Mucosa of descending colon (tissue), 3 donors: ENCODE results near the gene NELL2. TPM values are rescaled to one million over a fixed set of nuclear protein-coding genes. Genes with fewer than 3 reads are reported as not detected.

Experiments used
- ATAC-seq: fragments of 200-7000 bp; cut with Tn5 transposase; one replicate; pipeline ENCODE4 v1.9.1; 2020; ENCODE audit warnings: mild to moderate bottlenecking, moderate library complexity
- DNase-seq, 3 donors: peaks; one replicate each; pipeline ENCODE4 v3.0.0-alpha.2; 2020
- H3K36me3 ChIP-seq: fragments of 200-600 bp; one replicate; pipeline ENCODE4 v1.8.0; 2021; ENCODE audit warnings: low read depth, mild to moderate bottlenecking
- H3K4me1 ChIP-seq: fragments of 200-600 bp; one replicate; pipeline ENCODE4 v1.8.0; 2021; ENCODE audit warnings: low read depth, mild to moderate bottlenecking
- H3K4me3 ChIP-seq: fragments of 200-600 bp; one replicate; pipeline ENCODE4 v1.8.0; 2021; ENCODE audit warnings: mild to moderate bottlenecking
- H3K9me3 ChIP-seq: fragments of 200-600 bp; one replicate; pipeline ENCODE4 v1.8.0; 2021; ENCODE audit warnings: mild to moderate bottlenecking
- CTCF ChIP-seq: fragments of 200-600 bp; IDR thresholded peaks from one replicate; pipeline ENCODE4 v1.8.0; 2022; ENCODE audit warnings: antibody characterized with exemption, mild to moderate bottlenecking
- intact Hi-C, 2 donors: fragments of 100-400 bp; cut with DNase I in 1 of 2; cut with micrococcal nuclease in 1 of 2; formaldehyde crosslinking; loops; one replicate each; pipeline versions ENCODE4 v1.11.0 to v1.11.1; 2022; cut with DNase I, micrococcal nuclease
- total RNA-seq, 3 donors: library from RNA; stranded (reverse); fragmentation: NEBNext Ultra II Directional in 2 of 3; extraction: Animal tissue kit (Norgen Biotek cat#: 25700) in 2 of 3; gene quantifications; one replicate each; pipeline versions ENCODE4 v1.2.1 to v1.2.4, GENCODE V29; 2021 to 2023
- donor health status: DM: no; HTN: no; CAD: no; lungs with moderate emphysema.
- donor health status: DM: no; HTN: no; CAD: no.
- donor health status: DM: no; HTN: yes; CAD: no.

The NELL2 gene
- total RNA-seq, 3 donors from 2014 or later, result 2.4 to 7.4 (median 5.8) TPM

- DNase-seq (no peak), ATAC-seq (no peak)
- no peaks in the 10 kb centered on the region for H3K36me3 ChIP-seq
- no peaks in the 10 kb centered on the region for H3K9me3 ChIP-seq
- no peaks in the 10 kb centered on the region for H3K4me1 ChIP-seq
- TF ChIP-seq CTCF, result no peak
- no peak overlapping the region for H3K4me3 ChIP-seq
- intact Hi-C loops, result no loop called here
Measured at GRCh38 chr12:44565163-44565562, 311.0 kb downstream of the NELL2 start.

GRCh38 chr12:44563486-44563885, 312.6 kb downstream of the NELL2 start:
- H3K9me3 ChIP-seq, result no peaks in the 10 kb centered on the region
- no peak for TF ChIP-seq CTCF
- ATAC-seq (no peak), DNase-seq (no peak)
- no peak overlapping the region for H3K4me3 ChIP-seq
- no peaks in the 10 kb centered on the region for H3K4me1 ChIP-seq
- no peaks in the 10 kb centered on the region for H3K36me3 ChIP-seq
- intact Hi-C loops, result no loop called here

DNA sequence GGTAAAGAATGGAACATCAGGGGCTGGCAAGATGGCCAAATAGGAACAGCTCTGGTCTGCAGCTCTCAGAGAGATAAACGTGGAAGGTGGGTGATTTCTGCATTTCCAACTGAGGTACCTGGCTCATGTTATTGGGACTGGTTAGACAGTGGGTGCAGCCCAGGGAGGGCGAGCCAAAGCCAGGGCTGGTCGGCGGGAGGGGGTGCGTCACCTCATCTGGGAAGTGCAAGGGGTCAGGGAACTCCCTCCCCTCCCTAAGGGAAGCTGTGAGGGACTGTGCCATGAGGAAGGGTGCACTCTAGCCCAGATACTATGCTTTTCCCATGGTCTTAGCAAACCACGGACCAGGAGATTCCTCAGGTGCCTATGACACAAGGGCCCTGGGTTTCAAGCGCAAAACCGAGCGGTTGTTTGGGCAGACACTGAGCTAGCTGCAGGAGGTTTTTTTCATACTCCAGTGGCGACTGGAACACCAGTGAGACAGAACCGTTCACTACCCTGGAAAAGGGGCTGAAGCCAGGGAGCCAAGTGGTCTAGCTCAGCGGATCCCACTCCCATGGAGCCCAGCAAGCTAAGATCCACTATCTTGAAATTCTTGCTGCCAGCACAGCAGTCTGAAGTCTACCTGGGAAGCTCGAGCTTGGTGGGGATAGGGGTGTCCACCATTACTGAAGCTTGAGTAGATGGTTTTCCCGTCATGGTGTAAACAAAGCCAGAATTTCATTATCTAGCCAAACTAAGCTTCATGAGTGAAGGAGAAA, 317.6 kb downstream of the NELL2 start:
- intact Hi-C loops, result no loop called here
- Histone ChIP-seq H3K4me3 (no peak overlapping the region), H3K4me1 (no peaks in the 10 kb centered on the region), H3K9me3 (no peaks in the 10 kb centered on the region), H3K36me3 (no peaks in the 10 kb centered on the region)
- DNase-seq (no peak), ATAC-seq (no peak)
- TF ChIP-seq CTCF, result no peak

DNA sequence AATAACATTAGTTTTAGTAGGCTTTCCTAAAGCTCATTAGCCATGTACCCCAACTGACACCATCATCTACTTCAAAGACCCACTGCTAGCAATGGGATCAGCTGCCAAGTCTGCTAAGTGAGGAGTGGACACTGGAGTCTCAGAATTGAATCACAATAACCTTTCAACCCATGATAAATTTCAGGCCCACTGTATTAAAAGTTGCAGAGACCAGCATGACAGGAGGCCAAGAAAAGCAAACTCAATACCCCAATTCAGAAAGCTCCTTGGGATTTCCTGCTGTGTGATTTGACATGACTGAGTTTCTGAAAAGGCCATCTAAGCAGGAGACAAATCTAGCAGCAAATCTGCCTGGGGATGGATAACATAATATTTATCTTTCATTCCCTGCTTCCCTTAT, 320.7 kb downstream of the NELL2 start:
- no peaks in the 10 kb centered on the region for H3K36me3 ChIP-seq

DNA sequence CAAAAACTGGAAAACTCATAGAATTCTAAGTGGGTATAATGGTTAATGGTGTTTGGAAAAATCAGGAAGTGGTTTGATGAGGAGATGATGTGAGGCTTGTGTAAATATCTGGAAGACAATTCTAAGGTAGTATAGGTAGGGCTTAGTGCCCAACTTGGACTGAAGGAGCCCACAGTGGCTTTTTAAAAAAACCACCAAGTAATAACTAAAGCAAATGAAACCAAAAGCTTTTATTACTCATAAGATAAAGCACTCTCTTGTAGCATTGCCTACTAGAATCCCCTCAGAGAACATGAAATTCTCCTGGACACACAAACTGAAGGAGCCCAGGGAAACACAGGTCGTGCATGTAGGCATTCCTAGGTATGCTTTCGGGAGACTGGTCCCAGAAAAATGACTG, 324.5 kb downstream of the NELL2 start:
- intact Hi-C loops, result no loop called here
- Histone ChIP-seq H3K4me1 (no peaks in the 10 kb centered on the region), H3K36me3 (no peaks in the 10 kb centered on the region), H3K9me3 (no peaks in the 10 kb centered on the region), H3K4me3 (no peak overlapping the region)
- TF ChIP-seq CTCF, result no peak
- DNase-seq (no peak), ATAC-seq (no peak)

More for the DNA sequence above, 320.7 kb downstream of the NELL2 start:
- no peak for TF ChIP-seq CTCF
- Histone ChIP-seq H3K4me1 (no peaks in the 10 kb centered on the region), H3K4me3 (no peak overlapping the region), H3K9me3 (no peaks in the 10 kb centered on the region)
- DNase-seq, result no peak
- ATAC-seq, result no peak
- intact Hi-C loops, result no loop called here
